ENCODE data around the gene SARDH. TPM values are rescaled to one million over a fixed set of nuclear protein-coding genes. Genes with fewer than 3 reads are reported as not detected.

Gene SARDH
- total RNA-seq, 4 donors from 2014 or later: 0.39 to 2.9 (median 0.59) TPM

GRCh38 chr9:133690081-133690561 lies 48.0 kb downstream of the SARDH start:
- Histone ChIP-seq H3K9me3 (no peaks in the 10 kb centered on the region), H3K4me3 (no peak overlapping the region), H3K27ac (no peak overlapping the region), H3K4me1 (no peaks in the 10 kb centered on the region), H3K27me3 (no peaks in the 10 kb centered on the region), H3K36me3 (no peaks in the 10 kb centered on the region)
- intact Hi-C loops (cut with DNase I; ENCODE audit: low total_unique reads) (no loop called here), in situ Hi-C loops (cut with MboI; ENCODE audit: low sequenced_read_pairs in 4 of 4) (no loop called here)
- DNase-seq (no peak), ATAC-seq (no peak)
- TF ChIP-seq POLR2A (IDR thresholded peaks at IDR 0.05): no peak
- no peak for TF ChIP-seq CTCF (IDR thresholded peaks at IDR 0.05 in 4 of 5, conservative IDR thresholded peaks at IDR 0.05 in 1 of 5)

DNA sequence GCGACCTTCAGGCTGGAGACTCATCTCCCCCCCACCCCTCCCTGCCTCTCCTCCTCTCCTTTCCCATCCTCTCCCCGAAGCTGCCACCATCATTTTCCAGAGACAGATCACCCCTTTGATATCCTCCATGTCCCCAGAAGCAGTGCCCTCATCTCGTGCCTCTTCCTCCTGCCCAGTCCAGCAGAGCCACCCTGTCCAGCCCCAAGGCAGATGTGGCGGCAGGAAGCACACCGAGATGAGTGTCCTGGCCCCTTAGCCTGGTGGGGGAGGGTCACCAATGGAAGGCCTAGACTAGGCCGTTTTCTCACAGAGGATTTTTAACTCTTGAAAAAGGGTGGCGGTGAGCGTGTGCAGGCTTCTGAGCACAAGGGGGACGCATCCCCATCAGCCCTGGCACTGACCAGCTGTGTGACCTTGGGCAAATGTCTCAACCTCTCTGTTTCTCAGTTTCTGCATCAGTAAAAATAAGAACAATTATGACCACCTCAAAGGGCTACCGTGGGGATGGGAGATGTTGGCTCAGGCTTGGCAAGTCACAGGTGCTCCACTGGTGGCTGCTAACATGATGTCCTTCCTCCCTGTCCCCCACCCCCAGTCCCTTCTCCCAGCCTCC lies 48.9 kb downstream of the SARDH start:
- H3K9me3 ChIP-seq: no peaks in the 10 kb centered on the region
- ATAC-seq: no peak
- H3K4me1 ChIP-seq: no peaks in the 10 kb centered on the region
- intact Hi-C loops (cut with DNase I; ENCODE audit: low total_unique reads): no loop called here
- TF ChIP-seq CTCF (IDR thresholded peaks at IDR 0.05 in 4 of 5, conservative IDR thresholded peaks at IDR 0.05 in 1 of 5) (no peak), POLR2A (IDR thresholded peaks at IDR 0.05) (no peak)
- H3K36me3 ChIP-seq: no peaks in the 10 kb centered on the region
- H3K27me3 ChIP-seq: no peaks in the 10 kb centered on the region
- no peak overlapping the region for H3K27ac ChIP-seq
- no peak overlapping the region for H3K4me3 ChIP-seq
- DNase-seq: no peak
- in situ Hi-C loops (cut with MboI; ENCODE audit: low sequenced_read_pairs in 4 of 4): no loop called here

DNA sequence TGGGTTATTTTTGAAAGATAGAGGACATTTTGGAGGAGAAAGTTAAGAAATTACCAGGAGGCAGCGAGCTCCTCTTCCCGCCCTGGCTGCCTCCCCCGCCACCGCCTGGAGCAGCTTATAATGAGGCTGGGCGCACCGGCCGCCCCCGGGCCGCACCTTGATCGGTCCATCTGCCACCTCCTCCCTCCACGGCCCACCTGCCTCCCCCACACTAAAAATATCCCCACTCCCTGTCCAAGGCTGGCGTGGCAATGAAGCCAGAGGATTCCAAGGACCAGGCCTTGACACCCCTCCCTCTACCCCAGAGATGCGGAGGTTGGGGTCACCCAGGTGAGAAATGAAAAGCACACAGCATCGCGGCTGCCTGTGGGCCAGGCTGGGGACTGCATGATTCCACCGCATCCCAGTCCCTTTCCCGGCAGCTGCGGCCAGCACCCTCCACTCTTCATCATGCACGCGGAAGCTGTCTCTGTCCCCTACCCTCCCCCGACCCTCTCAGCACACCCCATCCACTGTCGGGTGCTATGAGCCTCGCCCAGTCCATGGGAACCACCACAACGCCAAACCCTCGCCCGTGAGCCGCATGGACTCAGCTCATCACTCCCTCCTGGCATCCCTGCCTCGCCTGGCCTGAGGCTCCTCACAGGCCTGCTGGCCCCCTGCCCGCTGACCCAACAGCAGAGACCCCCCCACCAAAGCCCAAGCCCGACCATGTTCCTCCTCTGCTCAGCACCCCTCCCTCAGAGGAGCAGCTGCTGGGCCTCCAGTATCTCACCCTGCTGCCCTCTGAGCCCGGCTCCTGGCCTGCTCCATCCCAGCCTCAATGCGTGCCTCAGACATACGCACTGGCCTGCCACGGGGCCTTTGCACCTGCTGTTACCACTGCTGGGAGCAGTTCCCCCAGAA lies 50.0 kb downstream of the SARDH start:
- Histone ChIP-seq H3K27ac (no peak overlapping the region), H3K36me3 (no peaks in the 10 kb centered on the region), H3K4me1 (no peaks in the 10 kb centered on the region), H3K4me3 (no peak overlapping the region), H3K9me3 (no peaks in the 10 kb centered on the region), H3K27me3 (no peaks in the 10 kb centered on the region)
- DNase-seq (no peak), ATAC-seq (no peak)
- in situ Hi-C loops (cut with MboI; ENCODE audit: low sequenced_read_pairs in 4 of 4): no loop called here
- intact Hi-C loops (cut with DNase I; ENCODE audit: low total_unique reads): no loop called here
- no peak for TF ChIP-seq POLR2A (IDR thresholded peaks at IDR 0.05)
- no peak for TF ChIP-seq CTCF (IDR thresholded peaks at IDR 0.05 in 4 of 5, conservative IDR thresholded peaks at IDR 0.05 in 1 of 5)

- in situ Hi-C loops (cut with MboI; ENCODE audit: low sequenced_read_pairs in 4 of 4) (no loop called here), intact Hi-C loops (cut with DNase I; ENCODE audit: low total_unique reads) (no loop called here)
- no peak for TF ChIP-seq POLR2A (IDR thresholded peaks at IDR 0.05)
- TF ChIP-seq CTCF (IDR thresholded peaks at IDR 0.05 in 4 of 5, conservative IDR thresholded peaks at IDR 0.05 in 1 of 5): no peak
- Histone ChIP-seq H3K4me1 (no peaks in the 10 kb centered on the region), H3K27ac (no peak overlapping the region), H3K27me3 (no peaks in the 10 kb centered on the region), H3K36me3 (no peaks in the 10 kb centered on the region), H3K9me3 (no peaks in the 10 kb centered on the region), H3K4me3 (no peak overlapping the region)
- no peak for DNase-seq
- ATAC-seq: no peak
Measured at GRCh38 chr9:133686642-133687575, 51.2 kb downstream of the SARDH start.
